ENCODE data around the gene SUV39H2.
"Not testable (repeated sequence)": the region's sequence is repeated elsewhere in the genome, so short reads cannot be mapped to it uniquely, and the experiment has no call there.

SUV39H2 gene

GRCh38 chr10:14930610-14931009 is 51.9 kb downstream of the SUV39H2 start:
- no peak overlapping the region for H3K4me3 ChIP-seq (ENCODE audit: low read length, poor library complexity, severe bottlenecking)
- peaks cover 74% of the 10 kb centered on the region; the same call in 1 of the 2 replicates for H3K36me3 ChIP-seq (ENCODE audit: insufficient read depth, low read length)
- H2AFZ ChIP-seq (ENCODE audit: low read length): no peak overlapping the region
- H3K9ac ChIP-seq (ENCODE audit: low read depth, low read length, poor library complexity, severe bottlenecking): no peak overlapping the region
- no peaks in the 10 kb centered on the region for H3K79me2 ChIP-seq (ENCODE audit: insufficient read depth, low read length)
- no peaks in the 10 kb centered on the region for H3K9me2 ChIP-seq (replicated peaks; ENCODE audit: low read depth, low read length)
- no peaks in the 10 kb centered on the region for H3K4me1 ChIP-seq (ENCODE audit: insufficient read depth, low read length, poor library complexity, severe bottlenecking)
- no peak for TF ChIP-seq EZH2phosphoT487 (IDR thresholded peaks at IDR 0.05; ENCODE audit: borderline replicate concordance)
- TF ChIP-seq, protein P1, sequence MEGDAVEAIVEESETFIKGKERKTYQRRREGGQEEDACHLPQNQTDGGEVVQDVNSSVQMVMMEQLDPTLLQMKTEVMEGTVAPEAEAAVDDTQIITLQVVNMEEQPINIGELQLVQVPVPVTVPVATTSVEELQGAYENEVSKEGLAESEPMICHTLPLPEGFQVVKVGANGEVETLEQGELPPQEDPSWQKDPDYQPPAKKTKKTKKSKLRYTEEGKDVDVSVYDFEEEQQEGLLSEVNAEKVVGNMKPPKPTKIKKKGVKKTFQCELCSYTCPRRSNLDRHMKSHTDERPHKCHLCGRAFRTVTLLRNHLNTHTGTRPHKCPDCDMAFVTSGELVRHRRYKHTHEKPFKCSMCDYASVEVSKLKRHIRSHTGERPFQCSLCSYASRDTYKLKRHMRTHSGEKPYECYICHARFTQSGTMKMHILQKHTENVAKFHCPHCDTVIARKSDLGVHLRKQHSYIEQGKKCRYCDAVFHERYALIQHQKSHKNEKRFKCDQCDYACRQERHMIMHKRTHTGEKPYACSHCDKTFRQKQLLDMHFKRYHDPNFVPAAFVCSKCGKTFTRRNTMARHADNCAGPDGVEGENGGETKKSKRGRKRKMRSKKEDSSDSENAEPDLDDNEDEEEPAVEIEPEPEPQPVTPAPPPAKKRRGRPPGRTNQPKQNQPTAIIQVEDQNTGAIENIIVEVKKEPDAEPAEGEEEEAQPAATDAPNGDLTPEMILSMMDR (conservative IDR thresholded peaks at IDR 0.05; ENCODE audit: low read length): no peak
- H3F3A ChIP-seq (ENCODE audit: low read depth): no peaks in the 10 kb centered on the region
- H3K27me3 ChIP-seq (ENCODE audit: insufficient read depth, low read length, poor library complexity, severe bottlenecking): no peaks in the 10 kb centered on the region
- H3K9me3 ChIP-seq (ENCODE audit: insufficient read depth, low read depth, low read length): no peaks in the 10 kb centered on the region
- H4K20me1 ChIP-seq (ENCODE audit: insufficient read depth, low read length, poor library complexity, severe bottlenecking): no peaks in the 10 kb centered on the region
- H3K4me2 ChIP-seq (ENCODE audit: low read depth, low read length, poor library complexity, severe bottlenecking): no peak overlapping the region

- Histone ChIP-seq H3K9ac (ENCODE audit: low read depth, low read length, poor library complexity, severe bottlenecking) (no peak overlapping the region), H3K79me2 (ENCODE audit: insufficient read depth, low read length) (no peaks in the 10 kb centered on the region), H3K27me3 (ENCODE audit: insufficient read depth, low read length, poor library complexity, severe bottlenecking) (no peaks in the 10 kb centered on the region), H3F3A (ENCODE audit: low read depth) (no peaks in the 10 kb centered on the region), H3K4me1 (ENCODE audit: insufficient read depth, low read length, poor library complexity, severe bottlenecking) (no peaks in the 10 kb centered on the region), H3K9me3 (ENCODE audit: insufficient read depth, low read depth, low read length) (no peaks in the 10 kb centered on the region), H3K4me2 (ENCODE audit: low read depth, low read length, poor library complexity, severe bottlenecking) (no peak overlapping the region), H3K9me2 (replicated peaks; ENCODE audit: low read depth, low read length) (no peaks in the 10 kb centered on the region), H2AFZ (ENCODE audit: low read length) (no peak overlapping the region), H4K20me1 (ENCODE audit: insufficient read depth, low read length, poor library complexity, severe bottlenecking) (peaks cover 4% of the 10 kb centered on the region), H3K36me3 (ENCODE audit: insufficient read depth, low read length) (peaks cover 34% of the 10 kb centered on the region; the same call in 1 of the 2 replicates), H3K4me3 (ENCODE audit: low read length, poor library complexity, severe bottlenecking) (no peak overlapping the region)
- TF ChIP-seq, protein P1 (conservative IDR thresholded peaks at IDR 0.05; ENCODE audit: low read length): no peak
- TF ChIP-seq EZH2phosphoT487 (IDR thresholded peaks at IDR 0.05; ENCODE audit: borderline replicate concordance): no peak
Measured at GRCh38 chr10:14936584-14936983, 57.9 kb downstream of the SUV39H2 start.

GRCh38 chr10:14938971-14939370 is 60.3 kb downstream of the SUV39H2 start:
- peaks cover 16% of the 10 kb centered on the region; the same call in 1 of the 2 replicates for H3K36me3 ChIP-seq (ENCODE audit: insufficient read depth, low read length)
- not testable (repeated sequence) for H2AFZ ChIP-seq (ENCODE audit: low read length); H3K4me1 ChIP-seq (ENCODE audit: insufficient read depth, low read length, poor library complexity, severe bottlenecking); H3K4me3 ChIP-seq (ENCODE audit: low read length, poor library complexity, severe bottlenecking); H3F3A ChIP-seq (ENCODE audit: low read depth); H3K4me2 ChIP-seq (ENCODE audit: low read depth, low read length, poor library complexity, severe bottlenecking); H4K20me1 ChIP-seq (ENCODE audit: insufficient read depth, low read length, poor library complexity, severe bottlenecking); H3K9me2 ChIP-seq (replicated peaks; ENCODE audit: low read depth, low read length); H3K9ac ChIP-seq (ENCODE audit: low read depth, low read length, poor library complexity, severe bottlenecking); H3K79me2 ChIP-seq (ENCODE audit: insufficient read depth, low read length); H3K27me3 ChIP-seq (ENCODE audit: insufficient read depth, low read length, poor library complexity, severe bottlenecking); H3K9me3 ChIP-seq (ENCODE audit: insufficient read depth, low read depth, low read length)

GRCh38 chr10:14942147-14942949 is 63.7 kb downstream of the SUV39H2 start:
- H2AFZ ChIP-seq (ENCODE audit: low read length); H3K9ac ChIP-seq (ENCODE audit: low read depth, low read length, poor library complexity, severe bottlenecking); H3K9me2 ChIP-seq (replicated peaks; ENCODE audit: low read depth, low read length); H4K20me1 ChIP-seq (ENCODE audit: insufficient read depth, low read length, poor library complexity, severe bottlenecking); H3K4me1 ChIP-seq (ENCODE audit: insufficient read depth, low read length, poor library complexity, severe bottlenecking); H3K27me3 ChIP-seq (ENCODE audit: insufficient read depth, low read length, poor library complexity, severe bottlenecking); H3K4me2 ChIP-seq (ENCODE audit: low read depth, low read length, poor library complexity, severe bottlenecking); H3K4me3 ChIP-seq (ENCODE audit: low read length, poor library complexity, severe bottlenecking); H3F3A ChIP-seq (ENCODE audit: low read depth); H3K9me3 ChIP-seq (ENCODE audit: insufficient read depth, low read depth, low read length): not testable (repeated sequence)
- H3K36me3 ChIP-seq (ENCODE audit: insufficient read depth, low read length): peaks cover 36% of the 10 kb centered on the region; the same call in 1 of the 2 replicates
- H3K79me2 ChIP-seq (ENCODE audit: insufficient read depth, low read length): peaks cover 15% of the 10 kb centered on the region; the same call in 1 of the 2 replicates

GRCh38 chr10:14942950-14943338 is 64.3 kb downstream of the SUV39H2 start:
- Histone ChIP-seq H3K79me2 (ENCODE audit: insufficient read depth, low read length) (peaks cover 19% of the 10 kb centered on the region; the same call in 1 of the 2 replicates), H3K36me3 (ENCODE audit: insufficient read depth, low read length) (peaks cover 39% of the 10 kb centered on the region; the same call in 1 of the 2 replicates)
- H3K4me2 ChIP-seq (ENCODE audit: low read depth, low read length, poor library complexity, severe bottlenecking); H3K27me3 ChIP-seq (ENCODE audit: insufficient read depth, low read length, poor library complexity, severe bottlenecking); H3K9me2 ChIP-seq (replicated peaks; ENCODE audit: low read depth, low read length); H4K20me1 ChIP-seq (ENCODE audit: insufficient read depth, low read length, poor library complexity, severe bottlenecking); H3K4me3 ChIP-seq (ENCODE audit: low read length, poor library complexity, severe bottlenecking); H2AFZ ChIP-seq (ENCODE audit: low read length); H3K9me3 ChIP-seq (ENCODE audit: insufficient read depth, low read depth, low read length); H3K4me1 ChIP-seq (ENCODE audit: insufficient read depth, low read length, poor library complexity, severe bottlenecking); H3K9ac ChIP-seq (ENCODE audit: low read depth, low read length, poor library complexity, severe bottlenecking); H3F3A ChIP-seq (ENCODE audit: low read depth): not testable (repeated sequence)
